Spleen (tissue), 7 donors: Measurements from ENCODE around the gene FOXC2.

ENCODE experiments used
- POLR2A ChIP-seq, 3 donors: fragments of 450-650 bp; IDR thresholded peaks; one replicate each; pipeline ENCODE4 v1.5.1; 2017; ENCODE audit warnings: antibody characterized with exemption in 3 of 3, mild to moderate bottlenecking in 1 of 3
- POLR2AphosphoS5 ChIP-seq, 3 donors: sonication (generic); formaldehyde crosslinking; IDR thresholded peaks; one replicate each; pipeline ENCODE4 v1.5.1; 2017; ENCODE audit warnings: antibody characterized with exemption in 3 of 3
- TF ChIP-seq, protein P1 (sequence below), 11 experiments: fragments of 200-600 bp in 7 of 11; fragments of 450-650 bp in 4 of 11; sonication (generic) in 4 of 11; IDR thresholded peaks in 8 of 11; conservative IDR thresholded peaks in 3 of 11; 1 replicate in 7 of 11; 2 replicates in 4 of 11; pipeline versions ENCODE4 v1.4.0 to v1.8.0; 2016 to 2021; ENCODE audit warnings: antibody characterized with exemption in 11 of 11, inconsistent platforms in 4 of 11, mild to moderate bottlenecking in 1 of 11
- donor health status: DM: no; HTN: no; CAD: no; lungs with moderate emphysema.
- donor health status: DM: no; HTN: no; CAD: no.
- donor health status: DM: no; HTN: no; CAD: no.

DNA sequence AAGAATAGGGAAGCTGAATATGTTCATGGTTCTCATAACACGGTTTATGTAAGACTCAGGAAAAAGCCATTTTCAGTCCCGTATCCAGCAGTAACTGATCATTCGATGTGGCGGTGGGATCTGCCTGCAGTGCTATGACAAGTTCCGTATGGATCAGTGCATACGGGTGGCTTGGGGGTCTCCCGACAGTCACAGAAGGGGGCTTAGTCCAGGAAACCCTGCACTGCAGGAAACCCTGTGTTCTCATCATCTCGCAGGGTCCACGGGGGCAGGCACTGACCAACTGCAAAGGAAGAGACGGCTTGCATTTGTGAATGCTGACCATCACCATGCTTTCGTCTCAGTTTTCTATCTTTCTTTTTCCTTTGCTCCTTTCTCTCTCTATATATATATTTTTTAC, 19.3 kb upstream of the FOXC2 start:
- TF ChIP-seq, protein P1, sequence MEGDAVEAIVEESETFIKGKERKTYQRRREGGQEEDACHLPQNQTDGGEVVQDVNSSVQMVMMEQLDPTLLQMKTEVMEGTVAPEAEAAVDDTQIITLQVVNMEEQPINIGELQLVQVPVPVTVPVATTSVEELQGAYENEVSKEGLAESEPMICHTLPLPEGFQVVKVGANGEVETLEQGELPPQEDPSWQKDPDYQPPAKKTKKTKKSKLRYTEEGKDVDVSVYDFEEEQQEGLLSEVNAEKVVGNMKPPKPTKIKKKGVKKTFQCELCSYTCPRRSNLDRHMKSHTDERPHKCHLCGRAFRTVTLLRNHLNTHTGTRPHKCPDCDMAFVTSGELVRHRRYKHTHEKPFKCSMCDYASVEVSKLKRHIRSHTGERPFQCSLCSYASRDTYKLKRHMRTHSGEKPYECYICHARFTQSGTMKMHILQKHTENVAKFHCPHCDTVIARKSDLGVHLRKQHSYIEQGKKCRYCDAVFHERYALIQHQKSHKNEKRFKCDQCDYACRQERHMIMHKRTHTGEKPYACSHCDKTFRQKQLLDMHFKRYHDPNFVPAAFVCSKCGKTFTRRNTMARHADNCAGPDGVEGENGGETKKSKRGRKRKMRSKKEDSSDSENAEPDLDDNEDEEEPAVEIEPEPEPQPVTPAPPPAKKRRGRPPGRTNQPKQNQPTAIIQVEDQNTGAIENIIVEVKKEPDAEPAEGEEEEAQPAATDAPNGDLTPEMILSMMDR (IDR thresholded peaks at IDR 0.05 in 8 of 11, conservative IDR thresholded peaks at IDR 0.05 in 3 of 11), result no peak
- TF ChIP-seq POLR2AphosphoS5 (IDR thresholded peaks at IDR 0.05), result no peak
- TF ChIP-seq POLR2A (IDR thresholded peaks at IDR 0.05), result no peak
